ENCODE results near the gene TMEM165.
"Not testable (repeated sequence)": the region's sequence is repeated elsewhere in the genome, so short reads cannot be mapped to it uniquely, and the experiment has no call there.

The TMEM165 gene

GRCh38 chr4:55358668-55359067, 37.1 kb upstream of the TMEM165 start:
- TF ChIP-seq CTCF (IDR thresholded peaks at IDR 0.05; ENCODE audit: low read depth, low read length), result no peak
- Histone ChIP-seq H3K9me3 (no peaks in the 10 kb centered on the region; the same call in 1 of the 2 replicates), H3K27me3 (no peaks in the 10 kb centered on the region), H3K4me3 (ENCODE audit: low read depth, low read length) (no peak overlapping the region), H3K4me1 (no peaks in the 10 kb centered on the region), H3K36me3 (no peaks in the 10 kb centered on the region; the same call in 1 of the 2 replicates)
- DNase-seq, result no peak

GRCh38 chr4:55359397-55359916, 36.3 kb upstream of the TMEM165 start:
- Histone ChIP-seq H3K9me3 (no peaks in the 10 kb centered on the region; the same call in 1 of the 2 replicates), H3K4me1 (no peaks in the 10 kb centered on the region), H3K4me3 (ENCODE audit: low read depth, low read length) (no peak overlapping the region), H3K36me3 (no peaks in the 10 kb centered on the region; the same call in 1 of the 2 replicates), H3K27me3 (no peaks in the 10 kb centered on the region)
- DNase-seq, result no peak
- TF ChIP-seq CTCF (IDR thresholded peaks at IDR 0.05; ENCODE audit: low read depth, low read length), result no peak

GRCh38 chr4:55362938-55363337, 32.8 kb upstream of the TMEM165 start:
- not testable (repeated sequence) for H3K4me3 ChIP-seq (ENCODE audit: low read depth, low read length); DNase-seq; H3K9me3 ChIP-seq; H3K36me3 ChIP-seq; H3K4me1 ChIP-seq; H3K27me3 ChIP-seq

- no peaks in the 10 kb centered on the region; the same call in 1 of the 2 replicates for H3K36me3 ChIP-seq
- TF ChIP-seq CTCF (IDR thresholded peaks at IDR 0.05; ENCODE audit: low read depth, low read length), result no peak
These were observed 31.9 kb upstream of the TMEM165 start for GRCh38 chr4:55363691-55364351.

GRCh38 chr4:55364691-55365344, 30.9 kb upstream of the TMEM165 start:
- no peaks in the 10 kb centered on the region; the same call in 1 of the 2 replicates for H3K9me3 ChIP-seq
- H3K36me3 ChIP-seq, result no peaks in the 10 kb centered on the region; the same call in 1 of the 2 replicates
- no peak for TF ChIP-seq CTCF (IDR thresholded peaks at IDR 0.05; ENCODE audit: low read depth, low read length)
- H3K27me3 ChIP-seq, result no peaks in the 10 kb centered on the region
- H3K4me1 ChIP-seq, result no peaks in the 10 kb centered on the region
- H3K4me3 ChIP-seq (ENCODE audit: low read depth, low read length), result no peak overlapping the region
- no peak for DNase-seq

More at GRCh38 chr4:55363691-55364351, 31.9 kb upstream of the TMEM165 start:
- no peaks in the 10 kb centered on the region; the same call in 1 of the 2 replicates for H3K9me3 ChIP-seq
- H3K4me1 ChIP-seq, result no peaks in the 10 kb centered on the region
- H3K4me3 ChIP-seq (ENCODE audit: low read depth, low read length), result no peak overlapping the region
- DNase-seq, result no peak
- H3K27me3 ChIP-seq, result no peaks in the 10 kb centered on the region

GRCh38 chr4:55365345-55365728, 30.4 kb upstream of the TMEM165 start:
- no peaks in the 10 kb centered on the region; the same call in 1 of the 2 replicates for H3K9me3 ChIP-seq
- DNase-seq, result no peak
- no peak overlapping the region for H3K4me3 ChIP-seq (ENCODE audit: low read depth, low read length)
- no peaks in the 10 kb centered on the region; the same call in 1 of the 2 replicates for H3K36me3 ChIP-seq
- TF ChIP-seq CTCF (IDR thresholded peaks at IDR 0.05; ENCODE audit: low read depth, low read length), result no peak
- H3K27me3 ChIP-seq, result no peaks in the 10 kb centered on the region
- no peaks in the 10 kb centered on the region for H3K4me1 ChIP-seq

Measured in BE2C (cell line).